Limb (tissue), 2 donors: ENCODE measurements around the gene RASAL2.

Experiments used
- DNase-seq, 2 donors: peaks; one replicate each; pipeline ENCODE4 v3.0.0-alpha.2; 2016; ENCODE audit errors: extremely low spot score in 2 of 2

RASAL2 gene

GRCh38 chr1:178503849-178504248 lies 409.9 kb downstream of the RASAL2 start:
- DNase-seq = no peak

GRCh38 chr1:178504286-178504685 lies 410.4 kb downstream of the RASAL2 start:
- no peak for DNase-seq

- DNase-seq = no peak
These were observed 412.3 kb downstream of the RASAL2 start for GRCh38 chr1:178506177-178506576.

GRCh38 chr1:178506669-178507068 lies 412.8 kb downstream of the RASAL2 start:
- no peak for DNase-seq

GRCh38 chr1:178509414-178510007 lies 415.6 kb downstream of the RASAL2 start:
- no peak for DNase-seq

GRCh38 chr1:178510155-178510554 lies 416.3 kb downstream of the RASAL2 start:
- no peak for DNase-seq

- no peak for DNase-seq
These were observed 418.8 kb downstream of the RASAL2 start, which contains the start of gene TEX35 for GRCh38 chr1:178512566-178513277. TEX35 (plus strand) TSS chr1:178513109; CDS start chr1:178513189, 80 bp downstream.

GRCh38 chr1:178513278-178513983 lies 419.5 kb downstream of the RASAL2 start:
- DNase-seq = peak in 1 of 2 donors; percentile 27

GRCh38 chr1:178516110-178516509 lies 422.2 kb downstream of the RASAL2 start:
- DNase-seq = no peak

GRCh38 chr1:178518894-178519293 lies 425.0 kb downstream of the RASAL2 start:
- DNase-seq = no peak

- DNase-seq = no peak
These were observed 426.9 kb downstream of the RASAL2 start for GRCh38 chr1:178520803-178521202.

- no peak for DNase-seq
These were observed 427.3 kb downstream of the RASAL2 start for GRCh38 chr1:178521241-178521640.

- DNase-seq = no peak
These were observed 433.2 kb downstream of the RASAL2 start for GRCh38 chr1:178527117-178527516.

GRCh38 chr1:178528228-178528952 lies 434.5 kb downstream of the RASAL2 start:
- no peak for DNase-seq

GRCh38 chr1:178528953-178529335 lies 435.0 kb downstream of the RASAL2 start:
- no peak for DNase-seq

- no peak for DNase-seq
These were observed 435.6 kb downstream of the RASAL2 start for GRCh38 chr1:178529364-178530036.

GRCh38 chr1:178530037-178530402 lies 436.1 kb downstream of the RASAL2 start:
- no peak for DNase-seq

GRCh38 chr1:178530502-178530901 lies 436.6 kb downstream of the RASAL2 start:
- no peak for DNase-seq

- DNase-seq = no peak
These were observed 438.0 kb downstream of the RASAL2 start for GRCh38 chr1:178531887-178532286.

GRCh38 chr1:178532392-178532791 lies 438.5 kb downstream of the RASAL2 start:
- DNase-seq = peak; percentile 80 to 89
